ENCODE results near the gene CWC22. TPM values are rescaled to one million over a fixed set of nuclear protein-coding genes. Genes with fewer than 3 reads are reported as not detected.

Gene CWC22
- total RNA-seq, 5 donors from 2014 or later (not counting 1 experiment from before 2014, with no cell fraction given) = 16.1 to 24.1 (median 22.6) TPM

DNA sequence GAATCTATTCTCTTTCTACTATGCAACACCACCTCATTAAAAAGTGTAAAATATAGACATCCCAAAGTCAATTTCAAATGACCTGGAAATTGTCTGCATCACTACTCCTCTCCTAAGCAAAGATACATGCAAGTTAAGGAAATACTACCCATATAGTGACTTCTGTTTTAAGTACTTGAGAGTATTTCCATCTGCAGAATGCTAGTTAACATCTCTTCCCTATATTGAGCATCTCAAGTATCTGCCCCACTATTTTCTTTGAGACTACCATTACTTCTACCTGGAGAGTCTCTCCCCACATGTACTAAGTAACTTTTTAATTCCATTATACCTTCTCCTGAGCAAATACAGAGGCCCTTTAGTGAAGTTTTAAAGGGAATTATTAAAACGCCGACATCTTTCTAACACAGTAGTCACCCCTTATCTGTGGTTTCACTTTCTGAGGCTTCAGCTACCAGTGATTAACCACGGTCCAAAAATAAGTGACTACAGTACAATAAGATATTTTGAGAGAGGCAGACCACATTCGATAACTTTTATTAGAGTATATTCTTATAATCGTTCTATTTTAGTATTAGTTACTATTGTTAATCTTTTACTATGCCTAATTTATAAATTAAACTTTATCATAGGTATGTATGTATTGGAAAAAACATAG is 21.8 kb downstream of the CWC22 start:
- ATAC-seq (replicated peaks in 1 of 4) = no peak
- ChIA-PET CTCF (no interaction called here), POLR2A (no interaction called here)
- no peaks in the 10 kb centered on the region for H3K4me1 ChIP-seq (ENCODE audit: control insufficient read depth in 1 of 2, extremely low read depth in 1 of 2, insufficient read depth in 2 of 2, low read length in 2 of 2)
- H3K27ac ChIP-seq (ENCODE audit: low read length) = no peak overlapping the region
- DNase-seq = no peak
- peaks cover 0 to 76% of the 10 kb centered on the region in 2 donors for H3K36me3 ChIP-seq (ENCODE audit: control insufficient read depth in 2 of 2, extremely low read depth in 1 of 2, insufficient read depth in 1 of 2, low read length in 1 of 2)
- H3K4me3 Mint-ChIP-seq = no peak overlapping the region
- WGBS (ENCODE audit: insufficient coverage) = no CpG with 5 or more reads among the region's 5 CpGs
- no peaks in the 10 kb centered on the region for H3K27me3 ChIP-seq (replicated peaks in 1 of 2; ENCODE audit: control insufficient read depth in 2 of 2, extremely low read depth in 1 of 2, insufficient read depth in 2 of 2, low read length in 1 of 2)
- peaks cover 75% of the 10 kb centered on the region for H3K36me3 Mint-ChIP-seq
- peaks cover 2 to 6% (median 3%) of the 10 kb centered on the region in 3 donors for H3K4me1 Mint-ChIP-seq
- no peaks in the 10 kb centered on the region for H3K27me3 Mint-ChIP-seq
- H3K27ac Mint-ChIP-seq = no peak overlapping the region
- H3K4me3 ChIP-seq (ENCODE audit: control insufficient read depth in 1 of 2, extremely low read depth in 1 of 2, low read length in 1 of 2) = no peak overlapping the region
- no peaks in the 10 kb centered on the region for H3K9me3 Mint-ChIP-seq
- H3K9me3 ChIP-seq = peaks cover 3% of the 10 kb centered on the region

DNA sequence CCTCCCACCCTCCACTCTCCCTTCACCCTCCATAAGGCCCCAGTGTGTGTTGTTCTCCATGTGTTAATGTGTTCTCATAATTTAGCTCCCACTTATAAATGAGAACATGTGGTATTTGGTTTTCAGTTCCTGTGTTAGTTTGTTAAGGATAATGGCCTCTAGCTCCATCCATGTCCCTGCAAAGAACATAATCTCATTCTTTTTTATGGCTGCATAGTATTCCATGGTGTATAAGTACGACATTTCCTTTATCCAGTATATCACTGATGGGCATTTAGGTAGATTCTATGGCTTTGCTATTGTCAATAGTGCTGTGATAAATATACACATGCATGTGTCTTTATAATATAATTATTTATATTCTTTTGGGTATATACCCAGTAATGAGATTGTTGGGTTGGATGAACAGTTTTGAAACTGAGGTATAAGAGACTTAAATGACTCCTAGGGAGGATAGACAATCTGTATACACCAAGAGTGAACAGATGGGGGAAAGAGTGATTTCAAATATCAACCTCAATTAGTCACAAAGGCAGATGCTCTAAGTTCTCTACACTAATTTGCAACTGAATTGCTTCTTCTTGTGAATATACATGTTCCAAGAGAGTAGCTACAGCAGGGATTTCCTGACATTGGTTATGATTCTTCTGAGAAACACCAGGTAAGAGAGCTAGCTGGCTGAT is 23.7 kb downstream of the CWC22 start:
- no peak for DNase-seq

GRCh38 chr2:179981085-179981484 is 26.0 kb downstream of the CWC22 start:
- Mint-ChIP-seq H3K36me3 (peaks cover 74% of the 10 kb centered on the region), H3K9me3 (no peaks in the 10 kb centered on the region), H3K27ac (no peak overlapping the region), H3K4me3 (no peak overlapping the region), H3K27me3 (no peaks in the 10 kb centered on the region), H3K4me1 (peaks cover 2 to 6% (median 2%) of the 10 kb centered on the region in 3 donors)
- POLR2A ChIA-PET = no interaction called here
- DNase-seq (no peak), ATAC-seq (replicated peaks in 1 of 4) (no peak)
- peaks cover 3% of the 10 kb centered on the region for H3K9me3 ChIP-seq
- CTCF ChIA-PET = no interaction called here
- H3K27ac ChIP-seq (ENCODE audit: low read length) = no peak overlapping the region
- no peaks in the 10 kb centered on the region for H3K27me3 ChIP-seq (replicated peaks in 1 of 2; ENCODE audit: control insufficient read depth in 2 of 2, extremely low read depth in 1 of 2, insufficient read depth in 2 of 2, low read length in 1 of 2)
- H3K4me3 ChIP-seq (ENCODE audit: control insufficient read depth in 1 of 2, extremely low read depth in 1 of 2, low read length in 1 of 2) = no peak overlapping the region
- WGBS (ENCODE audit: insufficient coverage) = no CpG with 5 or more reads among the region's 1 CpG
- peaks cover 0 to 68% of the 10 kb centered on the region in 2 donors for H3K36me3 ChIP-seq (ENCODE audit: control insufficient read depth in 2 of 2, extremely low read depth in 1 of 2, insufficient read depth in 1 of 2, low read length in 1 of 2)
- no peaks in the 10 kb centered on the region for H3K4me1 ChIP-seq (ENCODE audit: control insufficient read depth in 1 of 2, extremely low read depth in 1 of 2, insufficient read depth in 2 of 2, low read length in 2 of 2)

More for the DNA sequence above, 23.7 kb downstream of the CWC22 start:
- Mint-ChIP-seq H3K27ac (no peak overlapping the region), H3K4me3 (no peak overlapping the region), H3K27me3 (no peaks in the 10 kb centered on the region), H3K4me1 (peaks cover 0 to 2% (median 0%) of the 10 kb centered on the region in 3 donors), H3K36me3 (peaks cover 80% of the 10 kb centered on the region), H3K9me3 (no peaks in the 10 kb centered on the region)
- CTCF ChIA-PET = no interaction called here
- Histone ChIP-seq H3K9me3 (peaks cover 3% of the 10 kb centered on the region), H3K4me1 (ENCODE audit: control insufficient read depth in 1 of 2, extremely low read depth in 1 of 2, insufficient read depth in 2 of 2, low read length in 2 of 2) (no peaks in the 10 kb centered on the region), H3K27me3 (replicated peaks in 1 of 2; ENCODE audit: control insufficient read depth in 2 of 2, extremely low read depth in 1 of 2, insufficient read depth in 2 of 2, low read length in 1 of 2) (no peaks in the 10 kb centered on the region), H3K27ac (ENCODE audit: low read length) (no peak overlapping the region), H3K4me3 (ENCODE audit: control insufficient read depth in 1 of 2, extremely low read depth in 1 of 2, low read length in 1 of 2) (no peak overlapping the region), H3K36me3 (ENCODE audit: control insufficient read depth in 2 of 2, extremely low read depth in 1 of 2, insufficient read depth in 1 of 2, low read length in 1 of 2) (peaks cover 0 to 83% of the 10 kb centered on the region in 2 donors)
- POLR2A ChIA-PET = no interaction called here
- no CpG with 5 or more reads among the region's 1 CpG for WGBS (ENCODE audit: insufficient coverage)
- ATAC-seq (replicated peaks in 1 of 4) = no peak

- H3K27me3 Mint-ChIP-seq = no peaks in the 10 kb centered on the region
- no peaks in the 10 kb centered on the region for H3K9me3 Mint-ChIP-seq
- H3K27ac Mint-ChIP-seq = no peak overlapping the region
Measured at GRCh38 chr2:179974761-179975160, 32.3 kb downstream of the CWC22 start.

DNA sequence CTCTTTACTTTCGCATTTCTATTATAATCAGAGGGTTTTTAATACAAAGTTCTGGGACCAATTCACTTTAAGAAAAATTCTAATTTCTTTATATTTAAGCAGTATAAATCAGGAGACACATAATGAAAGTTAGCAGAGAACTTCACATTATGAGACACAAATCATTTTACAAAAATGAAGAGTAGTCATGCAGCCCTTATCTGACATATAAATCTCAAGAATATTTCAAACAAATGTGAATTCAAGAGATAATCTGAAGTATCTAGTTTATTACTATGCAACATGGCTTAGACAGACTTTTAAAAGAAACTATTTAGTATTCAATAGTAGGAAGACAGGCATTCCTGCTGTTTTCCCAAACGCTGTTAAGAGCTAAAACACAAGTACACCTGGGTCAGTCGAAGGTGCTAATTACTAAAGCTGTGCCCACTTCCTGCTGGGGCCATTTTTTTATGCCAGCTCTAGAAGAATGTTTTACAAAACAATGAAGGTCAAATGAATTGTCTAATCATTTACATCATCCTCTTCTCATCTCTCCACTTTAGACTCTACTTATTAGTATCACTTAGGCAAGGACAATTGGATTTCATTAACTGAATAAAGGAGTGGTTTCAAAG is 40.2 kb downstream of the CWC22 start:
- H3K4me3 Mint-ChIP-seq = no peak overlapping the region
- H3K27ac ChIP-seq (ENCODE audit: low read length) = no peak overlapping the region
- H3K36me3 Mint-ChIP-seq = peaks cover 54% of the 10 kb centered on the region
- H3K27me3 ChIP-seq (replicated peaks in 1 of 2; ENCODE audit: control insufficient read depth in 2 of 2, extremely low read depth in 1 of 2, insufficient read depth in 2 of 2, low read length in 1 of 2) = no peaks in the 10 kb centered on the region
- ChIA-PET CTCF (no interaction called here), POLR2A (no interaction called here)
- H3K9me3 Mint-ChIP-seq = no peaks in the 10 kb centered on the region
- WGBS (ENCODE audit: insufficient coverage) = no CpG with 5 or more reads among the region's 3 CpGs
- H3K27ac Mint-ChIP-seq = no peak overlapping the region
- no peak for ATAC-seq (replicated peaks in 1 of 4)
- no peaks in the 10 kb centered on the region for H3K9me3 ChIP-seq
- no peaks in the 10 kb centered on the region for H3K4me1 ChIP-seq (ENCODE audit: control insufficient read depth in 1 of 2, extremely low read depth in 1 of 2, insufficient read depth in 2 of 2, low read length in 2 of 2)
- H3K4me3 ChIP-seq (ENCODE audit: control insufficient read depth in 1 of 2, extremely low read depth in 1 of 2, low read length in 1 of 2) = no peak overlapping the region
- DNase-seq = no peak
- no peaks in the 10 kb centered on the region for H3K4me1 Mint-ChIP-seq
- no peaks in the 10 kb centered on the region for H3K27me3 Mint-ChIP-seq
- H3K36me3 ChIP-seq (ENCODE audit: control insufficient read depth in 2 of 2, extremely low read depth in 1 of 2, insufficient read depth in 1 of 2, low read length in 1 of 2) = peaks cover 9 to 49% of the 10 kb centered on the region in 2 donors

More at GRCh38 chr2:179974761-179975160, 32.3 kb downstream of the CWC22 start:
- no peaks in the 10 kb centered on the region for H3K27me3 ChIP-seq (replicated peaks in 1 of 2; ENCODE audit: control insufficient read depth in 2 of 2, extremely low read depth in 1 of 2, insufficient read depth in 2 of 2, low read length in 1 of 2)
- no peak overlapping the region for H3K4me3 ChIP-seq (ENCODE audit: control insufficient read depth in 1 of 2, extremely low read depth in 1 of 2, low read length in 1 of 2)
- no peaks in the 10 kb centered on the region for H3K4me1 ChIP-seq (ENCODE audit: control insufficient read depth in 1 of 2, extremely low read depth in 1 of 2, insufficient read depth in 2 of 2, low read length in 2 of 2)
- Mint-ChIP-seq H3K36me3 (peaks cover 54% of the 10 kb centered on the region), H3K4me1 (peaks cover 2 to 12% (median 4%) of the 10 kb centered on the region in 3 donors), H3K4me3 (no peak overlapping the region)
- POLR2A ChIA-PET = no interaction called here
- 100% methylated on average over 2 of the region's 5 CpGs for whole genome bisulfite sequencing (ENCODE audit: insufficient coverage)
- ATAC-seq (replicated peaks in 1 of 4) (no peak), DNase-seq (no peak)
- CTCF ChIA-PET = no interaction called here
- peaks cover 0 to 44% of the 10 kb centered on the region in 2 donors for H3K36me3 ChIP-seq (ENCODE audit: control insufficient read depth in 2 of 2, extremely low read depth in 1 of 2, insufficient read depth in 1 of 2, low read length in 1 of 2)
- H3K27ac ChIP-seq (ENCODE audit: low read length) = no peak overlapping the region
- no peaks in the 10 kb centered on the region for H3K9me3 ChIP-seq

- peaks cover 9 to 43% of the 10 kb centered on the region in 2 donors for H3K36me3 ChIP-seq (ENCODE audit: control insufficient read depth in 2 of 2, extremely low read depth in 1 of 2, insufficient read depth in 1 of 2, low read length in 1 of 2)
- CTCF ChIA-PET = interaction anchor here in 1 of 2 donors (0.6 kb wide), 1 partner anchor 975 kb away, joined by 3 read pairs; no protein-coding TSS in a partner anchor
- no peaks in the 10 kb centered on the region for H3K9me3 ChIP-seq
- H3K4me1 Mint-ChIP-seq = no peaks in the 10 kb centered on the region
- no peak overlapping the region for H3K4me3 Mint-ChIP-seq
- POLR2A ChIA-PET = no interaction called here
- ATAC-seq (replicated peaks in 1 of 4) (no peak), DNase-seq (no peak)
- H3K4me3 ChIP-seq (ENCODE audit: control insufficient read depth in 1 of 2, extremely low read depth in 1 of 2, low read length in 1 of 2) = no peak overlapping the region
- no peaks in the 10 kb centered on the region for H3K9me3 Mint-ChIP-seq
- H3K27ac Mint-ChIP-seq = no peak overlapping the region
- H3K27me3 ChIP-seq (replicated peaks in 1 of 2; ENCODE audit: control insufficient read depth in 2 of 2, extremely low read depth in 1 of 2, insufficient read depth in 2 of 2, low read length in 1 of 2) = no peaks in the 10 kb centered on the region
- no peak overlapping the region for H3K27ac ChIP-seq (ENCODE audit: low read length)
- WGBS (ENCODE audit: insufficient coverage) = no CpG with 5 or more reads among the region's 7 CpGs
- H3K36me3 Mint-ChIP-seq = peaks cover 57% of the 10 kb centered on the region
- no peaks in the 10 kb centered on the region for H3K27me3 Mint-ChIP-seq
- H3K4me1 ChIP-seq (ENCODE audit: control insufficient read depth in 1 of 2, extremely low read depth in 1 of 2, insufficient read depth in 2 of 2, low read length in 2 of 2) = no peaks in the 10 kb centered on the region
Measured at GRCh38 chr2:179965291-179966258, 41.5 kb downstream of the CWC22 start.

Data from T-cell (primary cell).